ENCODE measurements around the gene HS3ST3A1.

- TF ChIP-seq, protein P1, sequence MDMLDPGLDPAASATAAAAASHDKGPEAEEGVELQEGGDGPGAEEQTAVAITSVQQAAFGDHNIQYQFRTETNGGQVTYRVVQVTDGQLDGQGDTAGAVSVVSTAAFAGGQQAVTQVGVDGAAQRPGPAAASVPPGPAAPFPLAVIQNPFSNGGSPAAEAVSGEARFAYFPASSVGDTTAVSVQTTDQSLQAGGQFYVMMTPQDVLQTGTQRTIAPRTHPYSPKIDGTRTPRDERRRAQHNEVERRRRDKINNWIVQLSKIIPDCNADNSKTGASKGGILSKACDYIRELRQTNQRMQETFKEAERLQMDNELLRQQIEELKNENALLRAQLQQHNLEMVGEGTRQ (IDR thresholded peaks at IDR 0.05; ENCODE audit: low read depth, low read length), result no peak
- TF ChIP-seq, protein P2, sequence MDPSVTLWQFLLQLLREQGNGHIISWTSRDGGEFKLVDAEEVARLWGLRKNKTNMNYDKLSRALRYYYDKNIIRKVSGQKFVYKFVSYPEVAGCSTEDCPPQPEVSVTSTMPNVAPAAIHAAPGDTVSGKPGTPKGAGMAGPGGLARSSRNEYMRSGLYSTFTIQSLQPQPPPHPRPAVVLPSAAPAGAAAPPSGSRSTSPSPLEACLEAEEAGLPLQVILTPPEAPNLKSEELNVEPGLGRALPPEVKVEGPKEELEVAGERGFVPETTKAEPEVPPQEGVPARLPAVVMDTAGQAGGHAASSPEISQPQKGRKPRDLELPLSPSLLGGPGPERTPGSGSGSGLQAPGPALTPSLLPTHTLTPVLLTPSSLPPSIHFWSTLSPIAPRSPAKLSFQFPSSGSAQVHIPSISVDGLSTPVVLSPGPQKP (IDR thresholded peaks at IDR 0.05; ENCODE audit: borderline replicate concordance, low read depth, low read length), result no peak
- TF ChIP-seq, protein P3, sequence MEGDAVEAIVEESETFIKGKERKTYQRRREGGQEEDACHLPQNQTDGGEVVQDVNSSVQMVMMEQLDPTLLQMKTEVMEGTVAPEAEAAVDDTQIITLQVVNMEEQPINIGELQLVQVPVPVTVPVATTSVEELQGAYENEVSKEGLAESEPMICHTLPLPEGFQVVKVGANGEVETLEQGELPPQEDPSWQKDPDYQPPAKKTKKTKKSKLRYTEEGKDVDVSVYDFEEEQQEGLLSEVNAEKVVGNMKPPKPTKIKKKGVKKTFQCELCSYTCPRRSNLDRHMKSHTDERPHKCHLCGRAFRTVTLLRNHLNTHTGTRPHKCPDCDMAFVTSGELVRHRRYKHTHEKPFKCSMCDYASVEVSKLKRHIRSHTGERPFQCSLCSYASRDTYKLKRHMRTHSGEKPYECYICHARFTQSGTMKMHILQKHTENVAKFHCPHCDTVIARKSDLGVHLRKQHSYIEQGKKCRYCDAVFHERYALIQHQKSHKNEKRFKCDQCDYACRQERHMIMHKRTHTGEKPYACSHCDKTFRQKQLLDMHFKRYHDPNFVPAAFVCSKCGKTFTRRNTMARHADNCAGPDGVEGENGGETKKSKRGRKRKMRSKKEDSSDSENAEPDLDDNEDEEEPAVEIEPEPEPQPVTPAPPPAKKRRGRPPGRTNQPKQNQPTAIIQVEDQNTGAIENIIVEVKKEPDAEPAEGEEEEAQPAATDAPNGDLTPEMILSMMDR (conservative IDR thresholded peaks at IDR 0.05; ENCODE audit: low read depth, low read length), result no peak
- no peak for TF ChIP-seq POLR2A (IDR thresholded peaks at IDR 0.05; ENCODE audit: low read depth, low read length)
- no peak for TF ChIP-seq FOS (IDR thresholded peaks at IDR 0.05; ENCODE audit: low read depth, low read length)
- TF ChIP-seq RFX5 (IDR thresholded peaks at IDR 0.05; ENCODE audit: low read depth, low read length), result no peak
- no peak for TF ChIP-seq CHD1 (IDR thresholded peaks at IDR 0.05; ENCODE audit: low read depth, low read length)
- TF ChIP-seq SMC3 (IDR thresholded peaks at IDR 0.05; ENCODE audit: low read depth, low read length), result no peak
- no peak for TF ChIP-seq RAD21 (IDR thresholded peaks at IDR 0.05; ENCODE audit: low read length)
- TF ChIP-seq MAFK (IDR thresholded peaks at IDR 0.05; ENCODE audit: low read depth, low read length), result no peak
- TF ChIP-seq MXI1 (IDR thresholded peaks at IDR 0.05; ENCODE audit: borderline replicate concordance, low read depth, low read length), result no peak
Observed at GRCh38 chr17:13609941-13610340, 8.2 kb upstream of the HS3ST3A1 start.
